Fibroblast of lung (primary cell): ENCODE results near the gene MRPS6.

Experiments
- EZH2 ChIP-seq: IDR thresholded peaks from 2 replicates; pipeline ENCODE4 v1.5.1; 2012; ENCODE audit warnings: low read length, control low read depth, mild to moderate bottlenecking; ENCODE audit errors: missing control alignments
- TF ChIP-seq, protein P1 (sequence below), 2 donors: IDR thresholded peaks in 1 of 2; conservative IDR thresholded peaks in 1 of 2; 1 replicate in 1 of 2; 2 replicates in 1 of 2; pipeline ENCODE4 v1.5.1; 2011 to 2012; ENCODE audit warnings: low read length in 2 of 2, control low read depth in 1 of 2, inconsistent platforms in 1 of 2, low read depth in 1 of 2, mild to moderate bottlenecking in 1 of 2

DNA sequence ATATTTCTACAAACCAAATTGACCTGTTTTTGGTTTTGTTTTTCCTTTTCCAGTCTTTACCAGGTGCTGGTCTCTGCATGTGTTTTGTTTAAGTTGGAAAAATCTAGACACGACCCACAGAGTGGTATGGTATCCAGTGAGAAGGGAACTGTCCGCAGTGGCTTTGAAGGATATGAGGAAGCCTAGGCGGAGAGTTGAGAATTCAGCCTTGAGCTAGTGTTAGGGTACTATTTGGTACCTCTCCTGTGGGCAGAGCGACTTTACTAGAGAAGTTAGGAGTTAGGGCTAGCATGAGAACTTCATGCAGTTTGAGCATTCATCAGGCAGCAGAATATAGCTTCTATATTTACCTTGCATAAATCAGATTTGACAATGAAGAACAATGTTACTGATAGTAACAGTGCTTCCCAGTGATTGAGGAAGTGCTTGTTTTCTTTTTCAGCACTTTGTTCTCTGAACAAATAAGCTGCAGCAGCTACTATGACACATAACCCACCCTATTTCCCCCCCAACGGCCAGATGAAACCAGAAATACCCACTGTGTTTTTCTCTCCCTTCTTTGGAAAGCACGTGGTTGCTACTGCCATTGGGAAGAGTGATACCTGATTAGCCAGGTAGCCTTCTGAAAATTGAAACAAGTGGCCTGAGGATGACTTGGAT lies 19.0 kb downstream of the MRPS6 start:
- TF ChIP-seq, protein P1, sequence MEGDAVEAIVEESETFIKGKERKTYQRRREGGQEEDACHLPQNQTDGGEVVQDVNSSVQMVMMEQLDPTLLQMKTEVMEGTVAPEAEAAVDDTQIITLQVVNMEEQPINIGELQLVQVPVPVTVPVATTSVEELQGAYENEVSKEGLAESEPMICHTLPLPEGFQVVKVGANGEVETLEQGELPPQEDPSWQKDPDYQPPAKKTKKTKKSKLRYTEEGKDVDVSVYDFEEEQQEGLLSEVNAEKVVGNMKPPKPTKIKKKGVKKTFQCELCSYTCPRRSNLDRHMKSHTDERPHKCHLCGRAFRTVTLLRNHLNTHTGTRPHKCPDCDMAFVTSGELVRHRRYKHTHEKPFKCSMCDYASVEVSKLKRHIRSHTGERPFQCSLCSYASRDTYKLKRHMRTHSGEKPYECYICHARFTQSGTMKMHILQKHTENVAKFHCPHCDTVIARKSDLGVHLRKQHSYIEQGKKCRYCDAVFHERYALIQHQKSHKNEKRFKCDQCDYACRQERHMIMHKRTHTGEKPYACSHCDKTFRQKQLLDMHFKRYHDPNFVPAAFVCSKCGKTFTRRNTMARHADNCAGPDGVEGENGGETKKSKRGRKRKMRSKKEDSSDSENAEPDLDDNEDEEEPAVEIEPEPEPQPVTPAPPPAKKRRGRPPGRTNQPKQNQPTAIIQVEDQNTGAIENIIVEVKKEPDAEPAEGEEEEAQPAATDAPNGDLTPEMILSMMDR (conservative IDR thresholded peaks at IDR 0.05 in 1 of 2, IDR thresholded peaks at IDR 0.05 in 1 of 2; ENCODE audit: low read depth in 1 of 2, low read length in 2 of 2) = no peak
- TF ChIP-seq EZH2 = no peak
